ENCODE measurements around the gene FXYD5.

GRCh38 chr19:35159606-35160005 is 5.1 kb downstream of the FXYD5 start:
- no peak for TF ChIP-seq EGR1 (IDR thresholded peaks at IDR 0.05; ENCODE audit: low read depth in 2 of 2)
- no peak for TF ChIP-seq CTCF (IDR thresholded peaks at IDR 0.05; ENCODE audit: low read depth, low read length, missing input control)
- no peak for TF ChIP-seq RAD21 (IDR thresholded peaks at IDR 0.05)

Measured in liver (tissue), 3 donors.